Left ventricle myocardium inferior (tissue), 1 donor: ENCODE results near the gene NPTX2. TPM values are rescaled to one million over a fixed set of nuclear protein-coding genes. Genes with fewer than 3 reads are reported as not detected.

ENCODE experiments used
- DNase-seq: peaks from one replicate; pipeline ENCODE4 v3.0.0-alpha.2; 2020
- H3K27ac ChIP-seq: fragments of 200-600 bp; replicated peaks from 2 replicates; pipeline ENCODE4 v1.8.0; 2021
- H3K27me3 ChIP-seq: fragments of 200-600 bp; 2 replicates; pipeline ENCODE4 v1.8.0; 2021; ENCODE audit warnings: low read depth
- H3K36me3 ChIP-seq: fragments of 200-600 bp; 2 replicates; pipeline ENCODE4 v1.8.0; 2021
- H3K4me1 ChIP-seq: fragments of 200-600 bp; 2 replicates; pipeline ENCODE4 v1.8.0; 2021
- H3K4me3 ChIP-seq: fragments of 200-600 bp; 2 replicates; pipeline ENCODE4 v1.8.0; 2021; ENCODE audit warnings: mild to moderate bottlenecking, moderate library complexity
- H3K9me3 ChIP-seq: fragments of 200-600 bp; replicated peaks from 2 replicates; pipeline ENCODE4 v1.8.0; 2021
- intact Hi-C: fragments of 100-400 bp; cut with micrococcal nuclease; formaldehyde crosslinking; loops from one replicate; pipeline ENCODE4 v1.11.0; 2022
- total RNA-seq: library from RNA; stranded (reverse); fragmentation: NEBNext Ultra II Directional; extraction: Animal tissue kit (Norgen Biotek cat#: 25700); gene quantifications from one replicate; pipeline ENCODE4 v1.2.1, GENCODE V29; 2021
- TF ChIP-seq, protein P1 (sequence below): fragments of 200-600 bp; IDR thresholded peaks from 2 replicates; pipeline ENCODE4 v1.8.0; 2021; ENCODE audit warnings: antibody characterized with exemption, mild to moderate bottlenecking, borderline replicate concordance
- donor health status: DM: no; HTN: yes; CAD: no; lungs with severe emphysema.

Gene NPTX2
- total RNA-seq, 1 donor from 2014 or later: 2.3 TPM

DNA sequence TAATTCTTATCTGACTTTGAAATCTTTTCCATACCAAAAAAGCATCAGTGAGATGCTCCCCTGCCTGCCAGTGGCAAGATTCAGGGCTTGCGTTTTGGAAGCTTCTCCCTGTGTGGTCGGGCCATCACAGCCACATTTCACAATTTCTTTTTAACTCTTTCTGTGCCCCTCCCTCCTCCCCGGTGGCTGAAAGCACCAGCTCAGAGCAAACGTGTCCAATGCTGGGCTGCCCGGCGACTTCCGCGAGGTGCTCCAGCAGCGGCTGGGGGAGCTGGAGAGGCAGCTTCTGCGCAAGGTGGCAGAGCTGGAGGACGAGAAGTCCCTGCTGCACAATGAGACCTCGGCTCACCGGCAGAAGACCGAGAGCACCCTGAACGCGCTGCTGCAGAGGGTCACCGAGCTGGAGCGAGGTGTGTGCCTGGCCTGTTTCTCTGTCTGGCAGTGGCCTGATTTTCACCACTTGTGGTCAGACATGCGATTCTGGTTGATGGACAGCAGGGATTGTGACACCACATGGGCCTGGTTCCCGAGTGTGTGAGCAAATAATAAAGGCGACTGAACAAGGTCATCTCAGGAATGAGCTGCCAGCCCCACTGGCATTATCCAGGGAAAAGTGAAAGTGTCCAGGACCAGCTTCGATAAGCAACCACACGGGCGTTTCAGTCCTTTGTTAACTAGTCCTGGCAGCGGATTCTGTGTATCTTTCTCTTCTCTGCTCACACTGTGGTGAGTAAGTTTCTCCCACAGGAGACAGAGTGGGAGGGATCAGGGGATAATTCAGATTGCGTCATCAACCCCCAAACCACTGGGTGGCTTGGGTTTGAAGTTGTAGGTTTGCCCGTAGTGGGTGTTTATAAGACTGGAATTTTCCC, 2.6 kb downstream of the NPTX2 start:
- Histone ChIP-seq H3K36me3 (no peaks in the 10 kb centered on the region), H3K9me3 (no peaks in the 10 kb centered on the region), H3K4me3 (peak overlapping the region; percentile 61), H3K27me3 (peaks cover 92% of the 10 kb centered on the region), H3K4me1 (peaks cover 26% of the 10 kb centered on the region), H3K27ac (peak overlapping the region; percentile 23)
- peak; percentile 34 for DNase-seq
- TF ChIP-seq, protein P1, sequence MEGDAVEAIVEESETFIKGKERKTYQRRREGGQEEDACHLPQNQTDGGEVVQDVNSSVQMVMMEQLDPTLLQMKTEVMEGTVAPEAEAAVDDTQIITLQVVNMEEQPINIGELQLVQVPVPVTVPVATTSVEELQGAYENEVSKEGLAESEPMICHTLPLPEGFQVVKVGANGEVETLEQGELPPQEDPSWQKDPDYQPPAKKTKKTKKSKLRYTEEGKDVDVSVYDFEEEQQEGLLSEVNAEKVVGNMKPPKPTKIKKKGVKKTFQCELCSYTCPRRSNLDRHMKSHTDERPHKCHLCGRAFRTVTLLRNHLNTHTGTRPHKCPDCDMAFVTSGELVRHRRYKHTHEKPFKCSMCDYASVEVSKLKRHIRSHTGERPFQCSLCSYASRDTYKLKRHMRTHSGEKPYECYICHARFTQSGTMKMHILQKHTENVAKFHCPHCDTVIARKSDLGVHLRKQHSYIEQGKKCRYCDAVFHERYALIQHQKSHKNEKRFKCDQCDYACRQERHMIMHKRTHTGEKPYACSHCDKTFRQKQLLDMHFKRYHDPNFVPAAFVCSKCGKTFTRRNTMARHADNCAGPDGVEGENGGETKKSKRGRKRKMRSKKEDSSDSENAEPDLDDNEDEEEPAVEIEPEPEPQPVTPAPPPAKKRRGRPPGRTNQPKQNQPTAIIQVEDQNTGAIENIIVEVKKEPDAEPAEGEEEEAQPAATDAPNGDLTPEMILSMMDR: no peak
- intact Hi-C loops: no loop called here

DNA sequence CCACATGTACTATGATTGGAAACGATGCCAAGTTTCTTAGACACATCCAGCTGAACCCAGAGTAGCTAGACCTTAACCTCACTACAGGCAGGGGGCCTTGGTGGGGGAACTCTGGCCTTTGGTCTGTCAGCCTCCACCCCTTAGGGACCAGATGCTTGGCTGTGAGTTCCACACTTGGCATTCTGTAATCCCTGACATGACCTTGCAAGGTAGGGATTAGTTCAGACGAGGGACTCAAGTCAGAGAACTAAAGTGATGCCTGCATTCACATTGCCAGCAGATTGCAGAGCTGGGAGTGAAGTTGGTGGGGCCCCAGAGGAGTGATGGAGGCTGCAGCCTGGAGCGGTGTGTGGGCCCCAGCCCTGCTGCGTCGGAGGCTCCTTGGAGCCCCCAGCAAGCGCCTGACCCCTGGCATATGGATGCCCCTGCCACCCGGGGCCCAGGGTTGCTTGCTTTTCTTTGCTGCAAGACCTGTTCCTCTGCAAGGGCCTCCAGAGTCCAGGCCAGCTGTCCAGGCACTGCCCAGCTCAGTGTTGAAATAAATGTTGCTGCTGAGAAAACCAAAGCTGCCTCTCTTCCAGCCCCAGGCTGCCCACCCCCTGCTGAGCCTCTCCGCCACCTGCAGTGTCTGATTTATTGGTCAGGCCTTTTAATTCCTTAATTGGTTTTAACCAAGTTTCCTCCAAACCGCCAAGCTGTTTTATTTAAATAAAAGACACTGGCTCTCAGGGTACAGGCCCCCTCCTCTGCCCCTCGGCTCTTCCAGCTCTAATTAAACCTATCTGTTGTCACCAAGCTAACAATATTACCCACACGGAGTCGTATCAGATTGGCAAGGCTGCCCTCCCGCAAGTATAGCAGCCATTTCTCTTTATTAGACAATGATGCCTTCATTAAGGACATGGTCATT, 4.7 kb downstream of the NPTX2 start:
- Histone ChIP-seq H3K9me3 (no peaks in the 10 kb centered on the region), H3K36me3 (no peaks in the 10 kb centered on the region), H3K27me3 (peaks cover 92% of the 10 kb centered on the region), H3K27ac (no peak overlapping the region), H3K4me3 (no peak overlapping the region), H3K4me1 (peaks cover 21% of the 10 kb centered on the region)
- intact Hi-C loops: no loop called here
- TF ChIP-seq, protein P1: no peak
- no peak for DNase-seq

- Histone ChIP-seq H3K9me3 (no peaks in the 10 kb centered on the region), H3K4me1 (peaks cover 11% of the 10 kb centered on the region), H3K27me3 (peaks cover 92% of the 10 kb centered on the region), H3K27ac (no peak overlapping the region), H3K4me3 (no peak overlapping the region), H3K36me3 (no peaks in the 10 kb centered on the region)
- DNase-seq: no peak
- intact Hi-C loops: no loop called here
- TF ChIP-seq, protein P1: no peak
Observed at GRCh38 chr7:98622926-98623325, 5.8 kb downstream of the NPTX2 start.

GRCh38 chr7:98624846-98625420, 7.8 kb downstream of the NPTX2 start:
- Histone ChIP-seq H3K36me3 (no peaks in the 10 kb centered on the region), H3K27me3 (peaks cover 95% of the 10 kb centered on the region), H3K4me3 (no peak overlapping the region), H3K9me3 (no peaks in the 10 kb centered on the region), H3K27ac (no peak overlapping the region), H3K4me1 (peaks cover 4% of the 10 kb centered on the region)
- intact Hi-C loops: no loop called here
- TF ChIP-seq, protein P1: no peak
- DNase-seq: no peak
